Jurkat, Clone E6-1 (cell line): ENCODE results near the gene TNFRSF25.
A peak's percentile ranks its signal among the peaks of the same experiment; 100 is the strongest.
"Not testable (repeated sequence)": the region's sequence is repeated elsewhere in the genome, so short reads cannot be mapped to it uniquely, and the experiment has no call there.

ENCODE experiments used
- DNase-seq: peaks from one replicate; pipeline ENCODE4 v3.0.0-alpha.2; 2011; ENCODE audit warnings: low read depth, low spot score
- H3K4me3 ChIP-seq: 2 replicates; pipeline ENCODE4 v1.5.1; 2011; ENCODE audit warnings: mild to moderate bottlenecking, low read length, control low read depth, moderate library complexity

The TNFRSF25 gene

GRCh38 chr1:6445062-6445763 lies 20.8 kb downstream of the TNFRSF25 start:
- H3K4me3 ChIP-seq, result no peak overlapping the region
- no peak for DNase-seq

- H3K4me3 ChIP-seq, result no peak overlapping the region
- no peak for DNase-seq
Observed at GRCh38 chr1:6444377-6444776, 21.6 kb downstream of the TNFRSF25 start.

- DNase-seq, result no peak
- no peak overlapping the region for H3K4me3 ChIP-seq
Observed at GRCh38 chr1:6443339-6444115, 22.4 kb downstream of the TNFRSF25 start.

- H3K4me3 ChIP-seq, result no peak overlapping the region
- DNase-seq, result no peak
Observed at GRCh38 chr1:6441586-6441985, 24.4 kb downstream of the TNFRSF25 start.

- peak; percentile 14 for DNase-seq
- peak overlapping the region; percentile 20 for H3K4me3 ChIP-seq
Observed at GRCh38 chr1:6440198-6441126, 25.5 kb downstream of the TNFRSF25 start.

- H3K4me3 ChIP-seq, result no peak overlapping the region
- peak; percentile 48 for DNase-seq
Observed at GRCh38 chr1:6438047-6438525, 27.9 kb downstream of the TNFRSF25 start.

GRCh38 chr1:6437012-6437700 lies 28.8 kb downstream of the TNFRSF25 start:
- DNase-seq, H3K4me3 ChIP-seq: not testable (repeated sequence)

- DNase-seq, H3K4me3 ChIP-seq: not testable (repeated sequence)
Observed at GRCh38 chr1:6436277-6436676, 29.7 kb downstream of the TNFRSF25 start.

GRCh38 chr1:6435547-6435946 lies 30.4 kb downstream of the TNFRSF25 start:
- H3K4me3 ChIP-seq, result no peak overlapping the region
- no peak for DNase-seq

GRCh38 chr1:6435129-6435528 lies 30.8 kb downstream of the TNFRSF25 start:
- DNase-seq, result no peak

GRCh38 chr1:6434186-6434585 lies 31.8 kb downstream of the TNFRSF25 start:
- no peak overlapping the region for H3K4me3 ChIP-seq
- DNase-seq, result no peak

More at GRCh38 chr1:6435129-6435528, 30.8 kb downstream of the TNFRSF25 start:
- H3K4me3 ChIP-seq, result no peak overlapping the region

- not testable (repeated sequence) for H3K4me3 ChIP-seq, DNase-seq
Observed at GRCh38 chr1:6431645-6432579, 34.1 kb downstream of the TNFRSF25 start.

- DNase-seq, H3K4me3 ChIP-seq: not testable (repeated sequence)
Observed at GRCh38 chr1:6429660-6430411, 36.1 kb downstream of the TNFRSF25 start.

GRCh38 chr1:6428453-6428852 lies 37.5 kb downstream of the TNFRSF25 start:
- not testable (repeated sequence) for H3K4me3 ChIP-seq, DNase-seq

- DNase-seq, result no peak
- H3K4me3 ChIP-seq, result no peak overlapping the region
Observed at GRCh38 chr1:6427441-6428390, 38.3 kb downstream of the TNFRSF25 start.

- no peak for DNase-seq
Observed at GRCh38 chr1:6426972-6427350, 39.0 kb downstream of the TNFRSF25 start.

More at GRCh38 chr1:6426972-6427350, 39.0 kb downstream of the TNFRSF25 start:
- no peak overlapping the region for H3K4me3 ChIP-seq
